SK-N-SH (cell line): ENCODE results near the gene ZNF667. TPM values are rescaled to one million over a fixed set of nuclear protein-coding genes. Genes with fewer than 3 reads are reported as not detected.
A peak's percentile ranks its signal among the peaks of the same experiment; 100 is the strongest.

Experiments
- CTCF ChIA-PET: fragments of 300-600, 350-600 bp; formaldehyde crosslinking; extraction: SDS; loops from one replicate; lab custom pipeline; 2021; lab: Yijun Ruan, JAX
- POLR2A ChIA-PET: fragments of 350-600 bp; sonication (Branson Sonifier 250); formaldehyde crosslinking; extraction: SDS; loops from one replicate; lab custom pipeline; 2020; ENCODE audit warnings: antibody characterized with exemption, inconsistent platforms; lab: Yijun Ruan, JAX
- DNase-seq: peaks from one replicate; pipeline ENCODE4 v3.0.0; 2012
- H2AFZ ChIP-seq: fragments of 200-600 bp; sonication (generic); 2 replicates; pipeline ENCODE4 v1.8.1; 2016; ENCODE audit warnings: antibody characterized with exemption, mild to moderate bottlenecking, low read depth
- H3F3A ChIP-seq: fragments of 200-600 bp; sonication (generic); replicated peaks from 2 replicates; pipeline ENCODE3; 2016; ENCODE audit warnings: antibody characterized with exemption, mild to moderate bottlenecking; ENCODE audit not compliant: insufficient read depth
- H3K27ac ChIP-seq, 2 experiments: fragments of 200-500 bp in 1 of 2; fragments of 200-600 bp in 1 of 2; sonication (Bioruptor generic) in 1 of 2; sonication (generic), shearing (Covaris generic) in 1 of 2; 2 replicates each; pipeline versions ENCODE4 v1.5.1 to v1.6.1; 2014 to 2016; ENCODE audit warnings: low read depth in 2 of 2, inconsistent platforms in 1 of 2, low read length in 1 of 2, mild to moderate bottlenecking in 1 of 2, mixed read lengths in 1 of 2
- H3K27me3 ChIP-seq: fragments of 200-600 bp; sonication (generic), shearing (Covaris generic); 2 replicates; pipeline ENCODE4 v1.6.1; 2016; ENCODE audit warnings: mixed run types; ENCODE audit not compliant: insufficient read depth
- H3K36me3 ChIP-seq, 2 experiments: fragments of 200-500 bp in 1 of 2; fragments of 200-600 bp in 1 of 2; sonication (Bioruptor generic) in 1 of 2; sonication (generic) in 1 of 2; replicated peaks in 1 of 2; 2 replicates each; pipeline versions ENCODE3 to v1.5.1; 2014 to 2016; ENCODE audit warnings: low read length in 1 of 2, mild to moderate bottlenecking in 1 of 2; ENCODE audit not compliant: insufficient read depth in 2 of 2, control insufficient read depth in 1 of 2
- H3K4me1 ChIP-seq, 2 experiments: fragments of 200-500 bp in 1 of 2; fragments of 200-600 bp in 1 of 2; sonication (Bioruptor generic) in 1 of 2; sonication (generic), shearing (Covaris generic) in 1 of 2; 2 replicates each; pipeline versions ENCODE4 v1.5.1 to v1.6.1; 2014 to 2016; ENCODE audit warnings: low read depth in 1 of 2, low read length in 1 of 2, mixed run types in 1 of 2; ENCODE audit not compliant: insufficient read depth in 2 of 2, control insufficient read depth in 1 of 2
- H3K4me2 ChIP-seq: fragments of 200-600 bp; sonication (generic), shearing (Covaris generic); 2 replicates; pipeline ENCODE4 v1.6.1; 2017; ENCODE audit warnings: mixed run types
- H3K4me3 ChIP-seq, 2 experiments: fragments of 200-500 bp in 1 of 2; fragments of 200-600 bp in 1 of 2; sonication (Bioruptor generic) in 1 of 2; sonication (generic), shearing (Covaris generic) in 1 of 2; 2 replicates each; pipeline versions ENCODE4 v1.5.1 to v1.8.1; 2014 to 2016; ENCODE audit warnings: low read depth in 2 of 2, inconsistent platforms in 1 of 2, low read length in 1 of 2, mild to moderate bottlenecking in 1 of 2, mixed read lengths in 1 of 2, moderate library complexity in 1 of 2
- H3K79me2 ChIP-seq: fragments of 200-600 bp; sonication (generic); 2 replicates; pipeline ENCODE4 v1.8.1; 2017; ENCODE audit warnings: mild to moderate bottlenecking; ENCODE audit not compliant: insufficient read depth
- H3K9ac ChIP-seq: fragments of 200-600 bp; sonication (generic); 2 replicates; pipeline ENCODE4 v1.6.1; 2017; ENCODE audit warnings: mixed run types
- H3K9me2 ChIP-seq: fragments of 200-600 bp; sonication (generic); 2 replicates; pipeline ENCODE4 v1.6.1; 2017; ENCODE audit warnings: mixed run types
- H3K9me3 ChIP-seq: fragments of 200-600 bp; sonication (generic); 2 replicates; pipeline ENCODE4 v1.6.1; 2017; ENCODE audit warnings: mixed run types, mild to moderate bottlenecking, moderate library complexity
- H4K20me1 ChIP-seq: fragments of 200-600 bp; sonication (generic); 2 replicates; pipeline ENCODE4 v1.6.1; 2017; ENCODE audit warnings: mild to moderate bottlenecking, mixed run types; ENCODE audit not compliant: insufficient read depth
- CHD2 ChIP-seq: fragments of 150-350 bp; IDR thresholded peaks from 2 replicates; pipeline ENCODE4 v1.6.1; 2018; ENCODE audit warnings: low read length; ENCODE audit not compliant: partially characterized antibody
- CTCF ChIP-seq: fragments of 200-600 bp; sonication (generic); IDR thresholded peaks from 2 replicates; pipeline ENCODE4 v1.6.1; 2017; ENCODE audit warnings: antibody characterized with exemption, mild to moderate bottlenecking, moderate library complexity
- ELF1 ChIP-seq: IDR thresholded peaks from 2 replicates; pipeline ENCODE4 v1.4.0; 2012
- FOXM1 ChIP-seq: IDR thresholded peaks from 2 replicates; pipeline ENCODE4 v1.4.0; 2012; ENCODE audit warnings: low read depth, mild to moderate bottlenecking
- GABPA ChIP-seq: IDR thresholded peaks from 2 replicates; pipeline ENCODE4 v1.4.0; 2012; ENCODE audit warnings: low read depth, mild to moderate bottlenecking
- MAX ChIP-seq: IDR thresholded peaks from 2 replicates; pipeline ENCODE4 v1.4.0; 2012; ENCODE audit warnings: low read depth
- MXI1 ChIP-seq: IDR thresholded peaks from 2 replicates; pipeline ENCODE4 v1.6.1; 2012; ENCODE audit warnings: mild to moderate bottlenecking, low read depth, low read length, improper control_type of control experiment
- NRF1 ChIP-seq: IDR thresholded peaks from 2 replicates; pipeline ENCODE4 v1.6.1; 2012; ENCODE audit warnings: low read depth, mild to moderate bottlenecking, low read length
- POLR2AphosphoS5 ChIP-seq: IDR thresholded peaks from 2 replicates; pipeline ENCODE4 v1.6.1; 2012; ENCODE audit warnings: low read depth, low read length
- RAD21 ChIP-seq: IDR thresholded peaks from 2 replicates; pipeline ENCODE4 v1.6.1; 2012; ENCODE audit warnings: mild to moderate bottlenecking, low read length
- RCOR1 ChIP-seq: fragments of 150-350 bp; IDR thresholded peaks from 2 replicates; pipeline ENCODE4 v1.6.1; 2017; ENCODE audit warnings: antibody characterized with exemption, low read length
- SIN3A ChIP-seq: IDR thresholded peaks from 2 replicates; pipeline ENCODE4 v1.6.1; 2012; ENCODE audit warnings: low read depth, mild to moderate bottlenecking, low read length, moderate library complexity, borderline replicate concordance
- TAF1 ChIP-seq: IDR thresholded peaks from 2 replicates; pipeline ENCODE4 v1.6.1; 2012; ENCODE audit warnings: low read depth, mild to moderate bottlenecking, low read length, moderate library complexity, borderline replicate concordance
- TCF12 ChIP-seq: IDR thresholded peaks from 2 replicates; pipeline ENCODE4 v1.4.0; 2012
- USF1 ChIP-seq: IDR thresholded peaks from 2 replicates; pipeline ENCODE4 v1.4.0; 2012; ENCODE audit warnings: low read depth, borderline replicate concordance
- YY1 ChIP-seq: IDR thresholded peaks from 2 replicates; pipeline ENCODE4 v1.4.0; 2012; ENCODE audit warnings: low read depth, mild to moderate bottlenecking
- WGBS: methylation state at CpG from one replicate; pipeline ENCODE4 v1.1.6; 2017; ENCODE audit warnings: low lambda C conversion rate; 5-methylcytosine and 5-hydroxymethylcytosine counted together
- polyA plus RNA-seq, 3 experiments: library from polyadenylated mRNA; depleted of rRNA; stranded (reverse); fragments of >200 nt; gene quantifications; 2 replicates each; pipeline ENCODE4 v1.2.3, GENCODE V29; 2012
- TF ChIP-seq, protein P1 (sequence below): IDR thresholded peaks from 2 replicates; pipeline ENCODE4 v1.4.0; 2012; ENCODE audit warnings: low read depth, borderline replicate concordance

ZNF667 gene
- polyA plus RNA-seq, 1 of the 3 experiments (the other 2 are of a cell fraction), result 3.2 TPM

DNA sequence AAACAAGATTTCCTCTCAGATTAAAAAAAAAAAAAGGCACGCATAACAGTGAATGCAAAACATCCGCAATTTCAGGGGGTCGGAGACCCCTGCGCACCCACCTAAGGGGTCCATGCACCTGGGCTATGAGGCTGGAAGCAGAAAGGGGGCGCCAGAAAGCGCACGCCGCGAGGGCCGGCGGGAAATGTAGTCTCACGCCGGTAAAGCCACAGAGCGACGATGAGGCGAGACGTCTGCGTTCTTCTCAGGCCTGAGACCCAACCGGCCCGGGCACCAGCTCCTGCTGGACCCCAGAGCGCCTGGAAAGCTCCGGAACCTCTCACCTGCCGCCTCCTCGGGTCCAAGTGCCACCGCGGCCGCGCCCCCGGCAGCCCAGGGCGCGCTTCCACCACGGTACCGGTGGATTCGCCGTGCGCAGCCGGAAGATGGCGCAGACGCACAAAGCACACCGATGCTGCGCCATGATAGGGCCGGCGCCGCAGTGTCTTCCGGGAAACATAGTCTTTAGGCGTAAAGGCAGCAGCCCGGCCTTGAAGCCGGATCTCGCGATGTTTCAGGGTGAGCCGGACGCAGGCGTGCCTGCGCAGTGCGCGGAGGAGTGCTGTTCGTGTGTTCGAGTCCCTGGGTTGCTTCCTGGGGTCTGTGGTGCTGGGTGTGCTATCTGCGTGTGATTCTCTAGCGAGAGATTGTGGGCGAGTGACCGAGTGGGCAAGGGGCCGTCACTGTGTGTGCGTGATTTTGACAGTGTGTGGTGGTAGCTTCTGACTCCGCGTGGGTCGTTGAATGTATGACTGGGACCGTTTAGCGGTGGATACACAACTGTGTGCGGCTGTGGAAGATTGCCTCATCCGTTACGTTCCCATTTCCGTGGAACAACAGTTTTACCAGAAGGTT, 83.8 kb downstream of the ZNF667 start, which contains the start of gene ZNF582:
Gene ZNF582 (minus strand): TSS at position 416 of the 894 bp plus-strand sequence. CDS start 1,782 bp downstream, outside the sequence.
- H3K27ac ChIP-seq, result peak within 1 kb of the TSS; percentile 81 to 98
- H3K4me3 ChIP-seq, result peak within 1 kb of the TSS; percentile 75 to 87
- DNase-seq, result peak; percentile 94
- no peaks in the 10 kb centered on the region for H3K79me2 ChIP-seq
- H3F3A ChIP-seq, result peaks cover 3% of the 10 kb centered on the region
- H4K20me1 ChIP-seq, result no peaks in the 10 kb centered on the region
- H3K9ac ChIP-seq, result peak within 1 kb of the TSS; percentile 92
- H3K27me3 ChIP-seq, result no peaks in the 10 kb centered on the region
- H3K36me3 ChIP-seq, result peaks cover 19 to 25% of the 10 kb centered on the region in 2 experiments
- TF ChIP-seq USF1, result no peak
- TF ChIP-seq RCOR1, result no peak; the same call in 1 of the 2 replicates
- TF ChIP-seq NRF1, result peak; percentile 80
- TF ChIP-seq TCF12, result no peak
- TF ChIP-seq RAD21, result peak; percentile 47
- peak; percentile 67 for TF ChIP-seq MXI1
- TF ChIP-seq SIN3A, result peak; percentile 47; the same call in 1 of the 2 replicates
- peak; percentile 99 for TF ChIP-seq CHD2
- TF ChIP-seq, protein P1, sequence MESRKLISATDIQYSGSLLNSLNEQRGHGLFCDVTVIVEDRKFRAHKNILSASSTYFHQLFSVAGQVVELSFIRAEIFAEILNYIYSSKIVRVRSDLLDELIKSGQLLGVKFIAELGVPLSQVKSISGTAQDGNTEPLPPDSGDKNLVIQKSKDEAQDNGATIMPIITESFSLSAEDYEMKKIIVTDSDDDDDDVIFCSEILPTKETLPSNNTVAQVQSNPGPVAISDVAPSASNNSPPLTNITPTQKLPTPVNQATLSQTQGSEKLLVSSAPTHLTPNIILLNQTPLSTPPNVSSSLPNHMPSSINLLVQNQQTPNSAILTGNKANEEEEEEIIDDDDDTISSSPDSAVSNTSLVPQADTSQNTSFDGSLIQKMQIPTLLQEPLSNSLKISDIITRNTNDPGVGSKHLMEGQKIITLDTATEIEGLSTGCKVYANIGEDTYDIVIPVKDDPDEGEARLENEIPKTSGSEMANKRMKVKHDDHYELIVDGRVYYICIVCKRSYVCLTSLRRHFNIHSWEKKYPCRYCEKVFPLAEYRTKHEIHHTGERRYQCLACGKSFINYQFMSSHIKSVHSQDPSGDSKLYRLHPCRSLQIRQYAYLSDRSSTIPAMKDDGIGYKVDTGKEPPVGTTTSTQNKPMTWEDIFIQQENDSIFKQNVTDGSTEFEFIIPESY, result peak; percentile 98
- peak; percentile 53; the same call in 1 of the 2 replicates for TF ChIP-seq POLR2AphosphoS5
- TF ChIP-seq ELF1, result peak; percentile 60
- peak; percentile 87 for TF ChIP-seq YY1
- TF ChIP-seq GABPA, result 0 out of 2 replicates have a peak, but pooled peaks have one; percentile 51
- TF ChIP-seq FOXM1, result no peak
- TF ChIP-seq MAX, result 0 out of 2 replicates have a peak, but pooled peaks have one; percentile 32
- TF ChIP-seq TAF1, result peak; percentile 46
- TF ChIP-seq CTCF, result peak; percentile 87
- H3K9me3 ChIP-seq, result peaks cover 7% of the 10 kb centered on the region; the same call in 1 of the 2 replicates
- peaks cover 0 to 3% of the 10 kb centered on the region in 2 experiments; a peak in 1 of 4 replicates for H3K4me1 ChIP-seq
- WGBS, result 11% methylated on average over 30 of the region's 73 CpGs
- CTCF ChIA-PET, result interaction anchor here (0.6 to 2.0 kb wide), 12 partner anchors 9 to 1722 kb away, joined by 3 to 9 read pairs (median 3); partner anchors contain the start of gene ZNF583
- peak within 1 kb of the TSS; percentile 74 for H3K4me2 ChIP-seq
- POLR2A ChIA-PET, result no interaction called here
- peak within 1 kb of the TSS; percentile 97 for H2AFZ ChIP-seq
- H3K9me2 ChIP-seq, result no peaks in the 10 kb centered on the region

Other genes starting within 250 kb of the ZNF667 start
- not detected in 2 replicates for gene EDDM13, start 204.6 kb downstream of the ZNF667 start, polyA plus RNA-seq (2012; rRNA removed)
- gene ZSCAN5A, start 162.5 kb downstream of the ZNF667 start, polyA plus RNA-seq (2012; rRNA removed), result 6.8 and 11.7 TPM in 2 replicates
- 4.5 and 5.9 TPM in 2 replicates for gene ZNF582, start 83.8 kb downstream of the ZNF667 start, polyA plus RNA-seq (2012; rRNA removed)
- 1.9 and 2.1 TPM in 2 replicates for gene ZNF583, start 73.0 kb downstream of the ZNF667 start, polyA plus RNA-seq (2012; rRNA removed)
- gene ZNF471, start 30.5 kb upstream of the ZNF667 start, polyA plus RNA-seq (2012; rRNA removed), result 2.5 and 4.0 TPM in 2 replicates
- gene ZFP28, start 61.6 kb upstream of the ZNF667 start, polyA plus RNA-seq (2012; rRNA removed), result 3.5 and 4.9 TPM in 2 replicates
- gene ZNF470, start 90.1 kb upstream of the ZNF667 start, polyA plus RNA-seq (2012; rRNA removed), result 2.1 and 2.5 TPM in 2 replicates
- 6.3 and 7.1 TPM in 2 replicates for gene ZNF71, start 118.0 kb upstream of the ZNF667 start, polyA plus RNA-seq (2012; rRNA removed)
- 0.05 and 0.06 TPM in 2 replicates for gene SMIM17, start 165.8 kb upstream of the ZNF667 start, polyA plus RNA-seq (2012; rRNA removed)
- 0.03 TPM in 1 of 2 replicates, not detected in the other for gene ZNF835, start 194.4 kb upstream of the ZNF667 start, polyA plus RNA-seq (2012; rRNA removed)